ENCODE measurements around the gene CAMSAP2. TPM values are rescaled to one million over a fixed set of nuclear protein-coding genes. Genes with fewer than 3 reads are reported as not detected.

Gene CAMSAP2
- total RNA-seq, 1 experiment from 2014 or later = 20.7 TPM

DNA sequence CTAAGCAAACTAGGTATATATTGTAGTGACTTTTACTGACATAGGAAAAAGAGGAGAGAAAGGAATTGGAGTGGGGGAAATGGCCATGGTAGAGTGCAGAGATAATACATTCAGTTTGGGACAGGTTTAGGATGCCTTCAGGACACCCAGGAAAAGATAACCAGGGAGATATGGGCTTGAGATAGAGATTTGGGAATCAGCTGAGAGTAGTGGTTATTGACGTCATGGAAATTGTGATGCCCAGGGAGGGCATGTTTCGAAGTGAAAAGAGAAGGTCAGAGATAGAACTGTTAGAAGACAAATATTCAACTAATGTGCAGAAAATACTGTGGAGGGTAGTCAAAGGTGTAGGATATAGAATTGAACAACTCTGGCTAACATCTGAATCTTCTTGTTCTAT lies 40.6 kb downstream of the CAMSAP2 start (continued):
- TF ChIP-seq ESRRA (CRISPR knock-in tag; IDR thresholded peaks at IDR 0.05; ENCODE audit: borderline replicate concordance) (no peak), NFYB (CRISPR knock-in tag; conservative IDR thresholded peaks at IDR 0.05; ENCODE audit: low read depth) (no peak)
- TF ChIP-seq, protein P1, sequence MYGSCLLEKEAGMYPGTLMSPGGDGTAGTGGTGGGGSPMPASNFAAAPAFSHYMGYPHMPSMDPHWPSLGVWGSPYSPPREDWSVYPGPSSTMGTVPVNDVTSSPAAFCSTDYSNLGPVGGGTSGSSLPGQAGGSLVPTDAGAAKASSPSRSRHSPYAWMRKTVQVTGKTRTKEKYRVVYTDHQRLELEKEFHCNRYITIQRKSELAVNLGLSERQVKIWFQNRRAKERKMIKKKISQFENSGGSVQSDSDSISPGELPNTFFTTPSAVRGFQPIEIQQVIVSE (CRISPR knock-in tag; IDR thresholded peaks at IDR 0.05; ENCODE audit: borderline replicate concordance) = no peak
- TF ChIP-seq, protein P2, sequence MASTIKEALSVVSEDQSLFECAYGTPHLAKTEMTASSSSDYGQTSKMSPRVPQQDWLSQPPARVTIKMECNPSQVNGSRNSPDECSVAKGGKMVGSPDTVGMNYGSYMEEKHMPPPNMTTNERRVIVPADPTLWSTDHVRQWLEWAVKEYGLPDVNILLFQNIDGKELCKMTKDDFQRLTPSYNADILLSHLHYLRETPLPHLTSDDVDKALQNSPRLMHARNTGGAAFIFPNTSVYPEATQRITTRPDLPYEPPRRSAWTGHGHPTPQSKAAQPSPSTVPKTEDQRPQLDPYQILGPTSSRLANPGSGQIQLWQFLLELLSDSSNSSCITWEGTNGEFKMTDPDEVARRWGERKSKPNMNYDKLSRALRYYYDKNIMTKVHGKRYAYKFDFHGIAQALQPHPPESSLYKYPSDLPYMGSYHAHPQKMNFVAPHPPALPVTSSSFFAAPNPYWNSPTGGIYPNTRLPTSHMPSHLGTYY (CRISPR knock-in tag; IDR thresholded peaks at IDR 0.05) = no peak

DNA sequence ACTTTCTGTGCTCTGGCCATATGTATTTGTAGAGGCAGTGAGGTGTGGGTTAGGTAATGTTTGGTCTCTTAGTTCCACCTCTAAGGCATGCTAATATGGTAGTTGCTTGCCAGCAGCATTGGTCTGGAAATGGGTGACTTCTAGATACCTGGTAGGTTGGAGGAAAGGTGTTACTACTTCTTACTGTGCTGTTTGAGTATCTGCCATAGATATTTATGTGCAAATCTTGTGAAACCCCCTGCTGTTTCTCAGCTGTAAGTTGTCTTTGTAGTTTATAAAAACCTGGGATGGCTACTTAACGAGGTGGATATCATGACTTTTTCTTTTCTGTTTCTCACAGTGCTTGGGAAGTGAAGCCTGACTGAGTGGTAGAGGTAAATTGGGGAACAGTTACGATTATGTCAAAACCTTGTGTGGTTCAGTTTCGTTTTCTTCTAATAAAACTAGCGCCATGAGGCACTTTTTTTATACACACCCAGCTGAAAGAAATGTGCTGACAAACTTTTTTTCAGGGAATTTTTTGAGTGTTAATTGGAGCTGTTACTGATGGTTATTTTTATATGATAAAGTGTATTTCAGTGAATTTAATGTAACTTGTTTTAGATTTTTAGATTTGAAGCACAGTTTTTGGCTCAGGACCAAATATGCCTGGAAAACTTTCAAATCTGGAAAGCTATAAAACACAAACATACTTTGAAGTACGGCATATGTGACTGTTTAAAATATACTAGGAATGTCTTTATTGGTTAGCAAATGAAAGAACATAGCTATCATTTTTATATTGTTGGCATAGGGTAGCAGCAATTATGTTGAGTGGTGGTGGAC lies 42.1 kb downstream of the CAMSAP2 start:
- Mint-ChIP-seq H3K4me3 (no peak overlapping the region), H3K27ac (peak overlapping the region; percentile 67), H3K36me3 (peaks cover 28% of the 10 kb centered on the region), H3K4me1 (peaks cover 14% of the 10 kb centered on the region), H3K27me3 (ENCODE audit: low read depth) (no peaks in the 10 kb centered on the region), H3K9me3 (peaks cover 20% of the 10 kb centered on the region)
- CTCF ChIA-PET = interaction anchor here (0.7 kb wide), 1 partner anchor 688 kb away, joined by 3 read pairs; no protein-coding TSS in a partner anchor
- POLR2A ChIA-PET = interaction anchor here (1.8 kb wide), 1 partner anchor 42 kb away, joined by 4 read pairs; the partner anchor contains the start of gene CAMSAP2
- ATAC-seq (peak; percentile 66), DNase-seq (ENCODE audit: low spot score) (no peak)
- TF ChIP-seq, protein P3, sequence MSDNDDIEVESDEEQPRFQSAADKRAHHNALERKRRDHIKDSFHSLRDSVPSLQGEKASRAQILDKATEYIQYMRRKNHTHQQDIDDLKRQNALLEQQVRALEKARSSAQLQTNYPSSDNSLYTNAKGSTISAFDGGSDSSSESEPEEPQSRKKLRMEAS (CRISPR knock-in tag; IDR thresholded peaks at IDR 0.05) = no peak
- TF ChIP-seq NFE2L1 (CRISPR knock-in tag; IDR thresholded peaks at IDR 0.05) (no peak), ZNF138 (CRISPR knock-in tag; conservative IDR thresholded peaks at IDR 0.05) (no peak), ATF1 (CRISPR knock-in tag; IDR thresholded peaks at IDR 0.05) (no peak), ZNF425 (CRISPR knock-in tag; conservative IDR thresholded peaks at IDR 0.05) (no peak), FOXK1 (CRISPR knock-in tag; IDR thresholded peaks at IDR 0.05) (no peak), TCF7 (CRISPR knock-in tag; IDR thresholded peaks at IDR 0.05; ENCODE audit: low read depth) (no peak), ZNF219 (CRISPR knock-in tag; IDR thresholded peaks at IDR 0.05; ENCODE audit: borderline replicate concordance) (no peak), ZNF416 (CRISPR knock-in tag; IDR thresholded peaks at IDR 0.05) (no peak), IRF2 (CRISPR knock-in tag; IDR thresholded peaks at IDR 0.05; ENCODE audit: borderline replicate concordance, low read depth) (no peak), HMGA2 (CRISPR knock-in tag; IDR thresholded peaks at IDR 0.05) (no peak), ZNF121 (CRISPR knock-in tag; IDR thresholded peaks at IDR 0.05) (no peak), IRF1 (CRISPR knock-in tag; IDR thresholded peaks at IDR 0.05) (no peak)
- TF ChIP-seq, protein P4, sequence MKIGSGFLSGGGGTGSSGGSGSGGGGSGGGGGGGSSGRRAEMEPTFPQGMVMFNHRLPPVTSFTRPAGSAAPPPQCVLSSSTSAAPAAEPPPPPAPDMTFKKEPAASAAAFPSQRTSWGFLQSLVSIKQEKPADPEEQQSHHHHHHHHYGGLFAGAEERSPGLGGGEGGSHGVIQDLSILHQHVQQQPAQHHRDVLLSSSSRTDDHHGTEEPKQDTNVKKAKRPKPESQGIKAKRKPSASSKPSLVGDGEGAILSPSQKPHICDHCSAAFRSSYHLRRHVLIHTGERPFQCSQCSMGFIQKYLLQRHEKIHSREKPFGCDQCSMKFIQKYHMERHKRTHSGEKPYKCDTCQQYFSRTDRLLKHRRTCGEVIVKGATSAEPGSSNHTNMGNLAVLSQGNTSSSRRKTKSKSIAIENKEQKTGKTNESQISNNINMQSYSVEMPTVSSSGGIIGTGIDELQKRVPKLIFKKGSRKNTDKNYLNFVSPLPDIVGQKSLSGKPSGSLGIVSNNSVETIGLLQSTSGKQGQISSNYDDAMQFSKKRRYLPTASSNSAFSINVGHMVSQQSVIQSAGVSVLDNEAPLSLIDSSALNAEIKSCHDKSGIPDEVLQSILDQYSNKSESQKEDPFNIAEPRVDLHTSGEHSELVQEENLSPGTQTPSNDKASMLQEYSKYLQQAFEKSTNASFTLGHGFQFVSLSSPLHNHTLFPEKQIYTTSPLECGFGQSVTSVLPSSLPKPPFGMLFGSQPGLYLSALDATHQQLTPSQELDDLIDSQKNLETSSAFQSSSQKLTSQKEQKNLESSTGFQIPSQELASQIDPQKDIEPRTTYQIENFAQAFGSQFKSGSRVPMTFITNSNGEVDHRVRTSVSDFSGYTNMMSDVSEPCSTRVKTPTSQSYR (CRISPR knock-in tag; IDR thresholded peaks at IDR 0.05) = no peak
- TF ChIP-seq, protein P5, sequence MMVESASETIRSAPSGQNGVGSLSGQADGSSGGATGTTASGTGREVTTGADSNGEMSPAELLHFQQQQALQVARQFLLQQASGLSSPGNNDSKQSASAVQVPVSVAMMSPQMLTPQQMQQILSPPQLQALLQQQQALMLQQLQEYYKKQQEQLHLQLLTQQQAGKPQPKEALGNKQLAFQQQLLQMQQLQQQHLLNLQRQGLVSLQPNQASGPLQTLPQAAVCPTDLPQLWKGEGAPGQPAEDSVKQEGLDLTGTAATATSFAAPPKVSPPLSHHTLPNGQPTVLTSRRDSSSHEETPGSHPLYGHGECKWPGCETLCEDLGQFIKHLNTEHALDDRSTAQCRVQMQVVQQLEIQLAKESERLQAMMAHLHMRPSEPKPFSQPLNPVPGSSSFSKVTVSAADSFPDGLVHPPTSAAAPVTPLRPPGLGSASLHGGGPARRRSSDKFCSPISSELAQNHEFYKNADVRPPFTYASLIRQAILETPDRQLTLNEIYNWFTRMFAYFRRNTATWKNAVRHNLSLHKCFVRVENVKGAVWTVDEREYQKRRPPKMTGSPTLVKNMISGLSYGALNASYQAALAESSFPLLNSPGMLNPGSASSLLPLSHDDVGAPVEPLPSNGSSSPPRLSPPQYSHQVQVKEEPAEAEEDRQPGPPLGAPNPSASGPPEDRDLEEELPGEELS (CRISPR knock-in tag; IDR thresholded peaks at IDR 0.05) = no peak
- TF ChIP-seq, protein P6, sequence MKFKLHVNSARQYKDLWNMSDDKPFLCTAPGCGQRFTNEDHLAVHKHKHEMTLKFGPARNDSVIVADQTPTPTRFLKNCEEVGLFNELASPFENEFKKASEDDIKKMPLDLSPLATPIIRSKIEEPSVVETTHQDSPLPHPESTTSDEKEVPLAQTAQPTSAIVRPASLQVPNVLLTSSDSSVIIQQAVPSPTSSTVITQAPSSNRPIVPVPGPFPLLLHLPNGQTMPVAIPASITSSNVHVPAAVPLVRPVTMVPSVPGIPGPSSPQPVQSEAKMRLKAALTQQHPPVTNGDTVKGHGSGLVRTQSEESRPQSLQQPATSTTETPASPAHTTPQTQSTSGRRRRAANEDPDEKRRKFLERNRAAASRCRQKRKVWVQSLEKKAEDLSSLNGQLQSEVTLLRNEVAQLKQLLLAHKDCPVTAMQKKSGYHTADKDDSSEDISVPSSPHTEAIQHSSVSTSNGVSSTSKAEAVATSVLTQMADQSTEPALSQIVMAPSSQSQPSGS (CRISPR knock-in tag; IDR thresholded peaks at IDR 0.05; ENCODE audit: borderline replicate concordance, low read depth) = no peak
